SK-N-SH (cell line): ENCODE data around the gene ABCA9. TPM values are rescaled to one million over a fixed set of nuclear protein-coding genes. Genes with fewer than 3 reads are reported as not detected.
"Not testable (repeated sequence)": the region's sequence is repeated elsewhere in the genome, so short reads cannot be mapped to it uniquely, and the experiment has no call there.

Experiments used
- CTCF ChIA-PET: fragments of 300-600, 350-600 bp; formaldehyde crosslinking; extraction: SDS; loops from one replicate; lab custom pipeline; 2021; lab: Yijun Ruan, JAX
- POLR2A ChIA-PET: fragments of 350-600 bp; sonication (Branson Sonifier 250); formaldehyde crosslinking; extraction: SDS; loops from one replicate; lab custom pipeline; 2020; ENCODE audit warnings: antibody characterized with exemption, inconsistent platforms; lab: Yijun Ruan, JAX
- DNase-seq: peaks from one replicate; pipeline ENCODE4 v3.0.0; 2012
- H2AFZ ChIP-seq: fragments of 200-600 bp; sonication (generic); 2 replicates; pipeline ENCODE4 v1.8.1; 2016; ENCODE audit warnings: antibody characterized with exemption, mild to moderate bottlenecking, low read depth
- H3F3A ChIP-seq: fragments of 200-600 bp; sonication (generic); replicated peaks from 2 replicates; pipeline ENCODE3; 2016; ENCODE audit warnings: antibody characterized with exemption, mild to moderate bottlenecking; ENCODE audit not compliant: insufficient read depth
- H3K27ac ChIP-seq, 2 experiments: fragments of 200-500 bp in 1 of 2; fragments of 200-600 bp in 1 of 2; sonication (Bioruptor generic) in 1 of 2; sonication (generic), shearing (Covaris generic) in 1 of 2; 2 replicates each; pipeline versions ENCODE4 v1.5.1 to v1.6.1; 2014 to 2016; ENCODE audit warnings: low read depth in 2 of 2, inconsistent platforms in 1 of 2, low read length in 1 of 2, mild to moderate bottlenecking in 1 of 2, mixed read lengths in 1 of 2
- H3K27me3 ChIP-seq: fragments of 200-600 bp; sonication (generic), shearing (Covaris generic); 2 replicates; pipeline ENCODE4 v1.6.1; 2016; ENCODE audit warnings: mixed run types; ENCODE audit not compliant: insufficient read depth
- H3K36me3 ChIP-seq, 2 experiments: fragments of 200-500 bp in 1 of 2; fragments of 200-600 bp in 1 of 2; sonication (Bioruptor generic) in 1 of 2; sonication (generic) in 1 of 2; replicated peaks in 1 of 2; 2 replicates each; pipeline versions ENCODE3 to v1.5.1; 2014 to 2016; ENCODE audit warnings: low read length in 1 of 2, mild to moderate bottlenecking in 1 of 2; ENCODE audit not compliant: insufficient read depth in 2 of 2, control insufficient read depth in 1 of 2
- H3K4me1 ChIP-seq, 2 experiments: fragments of 200-500 bp in 1 of 2; fragments of 200-600 bp in 1 of 2; sonication (Bioruptor generic) in 1 of 2; sonication (generic), shearing (Covaris generic) in 1 of 2; 2 replicates each; pipeline versions ENCODE4 v1.5.1 to v1.6.1; 2014 to 2016; ENCODE audit warnings: low read depth in 1 of 2, low read length in 1 of 2, mixed run types in 1 of 2; ENCODE audit not compliant: insufficient read depth in 2 of 2, control insufficient read depth in 1 of 2
- H3K4me2 ChIP-seq: fragments of 200-600 bp; sonication (generic), shearing (Covaris generic); 2 replicates; pipeline ENCODE4 v1.6.1; 2017; ENCODE audit warnings: mixed run types
- H3K4me3 ChIP-seq, 2 experiments: fragments of 200-500 bp in 1 of 2; fragments of 200-600 bp in 1 of 2; sonication (Bioruptor generic) in 1 of 2; sonication (generic), shearing (Covaris generic) in 1 of 2; 2 replicates each; pipeline versions ENCODE4 v1.5.1 to v1.8.1; 2014 to 2016; ENCODE audit warnings: low read depth in 2 of 2, inconsistent platforms in 1 of 2, low read length in 1 of 2, mild to moderate bottlenecking in 1 of 2, mixed read lengths in 1 of 2, moderate library complexity in 1 of 2
- H3K79me2 ChIP-seq: fragments of 200-600 bp; sonication (generic); 2 replicates; pipeline ENCODE4 v1.8.1; 2017; ENCODE audit warnings: mild to moderate bottlenecking; ENCODE audit not compliant: insufficient read depth
- H3K9ac ChIP-seq: fragments of 200-600 bp; sonication (generic); 2 replicates; pipeline ENCODE4 v1.6.1; 2017; ENCODE audit warnings: mixed run types
- H3K9me2 ChIP-seq: fragments of 200-600 bp; sonication (generic); 2 replicates; pipeline ENCODE4 v1.6.1; 2017; ENCODE audit warnings: mixed run types
- H3K9me3 ChIP-seq: fragments of 200-600 bp; sonication (generic); 2 replicates; pipeline ENCODE4 v1.6.1; 2017; ENCODE audit warnings: mixed run types, mild to moderate bottlenecking, moderate library complexity
- H4K20me1 ChIP-seq: fragments of 200-600 bp; sonication (generic); 2 replicates; pipeline ENCODE4 v1.6.1; 2017; ENCODE audit warnings: mild to moderate bottlenecking, mixed run types; ENCODE audit not compliant: insufficient read depth
- ELF1 ChIP-seq: IDR thresholded peaks from 2 replicates; pipeline ENCODE4 v1.4.0; 2012
- FOXM1 ChIP-seq: IDR thresholded peaks from 2 replicates; pipeline ENCODE4 v1.4.0; 2012; ENCODE audit warnings: low read depth, mild to moderate bottlenecking
- GATA2 ChIP-seq: sonication (generic); formaldehyde crosslinking; IDR thresholded peaks from 2 replicates; pipeline ENCODE4 v1.5.0; 2020; ENCODE audit warnings: mild to moderate bottlenecking, missing genetic modification reagents
- MXI1 ChIP-seq: IDR thresholded peaks from 2 replicates; pipeline ENCODE4 v1.6.1; 2012; ENCODE audit warnings: mild to moderate bottlenecking, low read depth, low read length, improper control_type of control experiment
- NRF1 ChIP-seq: IDR thresholded peaks from 2 replicates; pipeline ENCODE4 v1.6.1; 2012; ENCODE audit warnings: low read depth, mild to moderate bottlenecking, low read length
- TAF1 ChIP-seq: IDR thresholded peaks from 2 replicates; pipeline ENCODE4 v1.6.1; 2012; ENCODE audit warnings: low read depth, mild to moderate bottlenecking, low read length, moderate library complexity, borderline replicate concordance
- TEAD4 ChIP-seq: IDR thresholded peaks from 2 replicates; pipeline ENCODE4 v1.4.0; 2012; ENCODE audit warnings: mild to moderate bottlenecking, borderline replicate concordance; ENCODE audit not compliant: insufficient read depth
- WGBS: methylation state at CpG from one replicate; pipeline ENCODE4 v1.1.6; 2017; ENCODE audit warnings: low lambda C conversion rate; 5-methylcytosine and 5-hydroxymethylcytosine counted together
- polyA plus RNA-seq, 3 experiments: library from polyadenylated mRNA; depleted of rRNA; stranded (reverse); fragments of >200 nt; gene quantifications; 2 replicates each; pipeline ENCODE4 v1.2.3, GENCODE V29; 2012
- TF ChIP-seq, protein P1 (sequence below): IDR thresholded peaks from 2 replicates; pipeline ENCODE4 v1.4.0; 2012; ENCODE audit warnings: low read depth
- TF ChIP-seq, protein P2 (sequence below): fragments of 150-350 bp; IDR thresholded peaks from 2 replicates; pipeline ENCODE4 v1.6.1; 2017; ENCODE audit warnings: antibody characterized with exemption, low read length, low read depth, borderline replicate concordance
- TF ChIP-seq, protein P3 (sequence below): IDR thresholded peaks from 2 replicates; pipeline ENCODE4 v1.6.1; 2012; ENCODE audit warnings: mild to moderate bottlenecking, low read depth, low read length, moderate library complexity

Gene ABCA9
- polyA plus RNA-seq, 1 of the 3 experiments (the other 2 are of a cell fraction): 0.07 TPM

DNA sequence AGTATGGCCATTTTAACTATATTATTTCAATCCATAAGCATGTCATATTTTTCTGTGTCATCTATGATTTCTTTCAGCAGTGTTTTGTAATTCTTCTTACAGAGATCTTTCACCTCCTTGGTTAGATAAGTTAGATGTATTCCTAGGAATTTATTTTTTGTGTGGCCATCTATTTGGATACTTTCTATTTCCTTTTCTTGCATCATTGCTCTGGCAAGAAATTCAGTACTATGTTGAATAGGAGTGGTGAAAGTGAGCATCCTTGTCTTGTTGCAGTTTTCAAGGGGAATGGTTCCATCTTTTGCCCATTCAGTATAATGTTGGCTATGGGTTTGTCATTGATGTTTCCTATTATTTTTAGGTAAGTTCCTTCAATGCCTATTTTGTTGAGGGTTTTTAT lies 15.1 kb upstream of the ABCA9 start:
- Histone ChIP-seq H3K27ac (no peak overlapping the region), H3F3A (no peaks in the 10 kb centered on the region), H3K4me3 (no peak overlapping the region), H3K27me3 (no peaks in the 10 kb centered on the region), H2AFZ (no peak overlapping the region), H4K20me1 (no peaks in the 10 kb centered on the region), H3K9me3 (no peaks in the 10 kb centered on the region), H3K9ac (no peak overlapping the region), H3K4me1 (no peaks in the 10 kb centered on the region), H3K4me2 (no peak overlapping the region), H3K36me3 (no peaks in the 10 kb centered on the region), H3K9me2 (no peaks in the 10 kb centered on the region), H3K79me2 (no peaks in the 10 kb centered on the region)
- CTCF ChIA-PET: no interaction called here
- DNase-seq: no peak
- TF ChIP-seq MXI1 (no peak), GATA2 (CRISPR knock-in tag) (no peak), TEAD4 (no peak), FOXM1 (no peak), ELF1 (no peak), TAF1 (no peak), NRF1 (no peak)
- TF ChIP-seq, protein P1, sequence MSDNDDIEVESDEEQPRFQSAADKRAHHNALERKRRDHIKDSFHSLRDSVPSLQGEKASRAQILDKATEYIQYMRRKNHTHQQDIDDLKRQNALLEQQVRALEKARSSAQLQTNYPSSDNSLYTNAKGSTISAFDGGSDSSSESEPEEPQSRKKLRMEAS: no peak
- TF ChIP-seq, protein P2, sequence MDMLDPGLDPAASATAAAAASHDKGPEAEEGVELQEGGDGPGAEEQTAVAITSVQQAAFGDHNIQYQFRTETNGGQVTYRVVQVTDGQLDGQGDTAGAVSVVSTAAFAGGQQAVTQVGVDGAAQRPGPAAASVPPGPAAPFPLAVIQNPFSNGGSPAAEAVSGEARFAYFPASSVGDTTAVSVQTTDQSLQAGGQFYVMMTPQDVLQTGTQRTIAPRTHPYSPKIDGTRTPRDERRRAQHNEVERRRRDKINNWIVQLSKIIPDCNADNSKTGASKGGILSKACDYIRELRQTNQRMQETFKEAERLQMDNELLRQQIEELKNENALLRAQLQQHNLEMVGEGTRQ: no peak
- TF ChIP-seq, protein P3, sequence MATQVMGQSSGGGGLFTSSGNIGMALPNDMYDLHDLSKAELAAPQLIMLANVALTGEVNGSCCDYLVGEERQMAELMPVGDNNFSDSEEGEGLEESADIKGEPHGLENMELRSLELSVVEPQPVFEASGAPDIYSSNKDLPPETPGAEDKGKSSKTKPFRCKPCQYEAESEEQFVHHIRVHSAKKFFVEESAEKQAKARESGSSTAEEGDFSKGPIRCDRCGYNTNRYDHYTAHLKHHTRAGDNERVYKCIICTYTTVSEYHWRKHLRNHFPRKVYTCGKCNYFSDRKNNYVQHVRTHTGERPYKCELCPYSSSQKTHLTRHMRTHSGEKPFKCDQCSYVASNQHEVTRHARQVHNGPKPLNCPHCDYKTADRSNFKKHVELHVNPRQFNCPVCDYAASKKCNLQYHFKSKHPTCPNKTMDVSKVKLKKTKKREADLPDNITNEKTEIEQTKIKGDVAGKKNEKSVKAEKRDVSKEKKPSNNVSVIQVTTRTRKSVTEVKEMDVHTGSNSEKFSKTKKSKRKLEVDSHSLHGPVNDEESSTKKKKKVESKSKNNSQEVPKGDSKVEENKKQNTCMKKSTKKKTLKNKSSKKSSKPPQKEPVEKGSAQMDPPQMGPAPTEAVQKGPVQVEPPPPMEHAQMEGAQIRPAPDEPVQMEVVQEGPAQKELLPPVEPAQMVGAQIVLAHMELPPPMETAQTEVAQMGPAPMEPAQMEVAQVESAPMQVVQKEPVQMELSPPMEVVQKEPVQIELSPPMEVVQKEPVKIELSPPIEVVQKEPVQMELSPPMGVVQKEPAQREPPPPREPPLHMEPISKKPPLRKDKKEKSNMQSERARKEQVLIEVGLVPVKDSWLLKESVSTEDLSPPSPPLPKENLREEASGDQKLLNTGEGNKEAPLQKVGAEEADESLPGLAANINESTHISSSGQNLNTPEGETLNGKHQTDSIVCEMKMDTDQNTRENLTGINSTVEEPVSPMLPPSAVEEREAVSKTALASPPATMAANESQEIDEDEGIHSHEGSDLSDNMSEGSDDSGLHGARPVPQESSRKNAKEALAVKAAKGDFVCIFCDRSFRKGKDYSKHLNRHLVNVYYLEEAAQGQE: no peak
- POLR2A ChIA-PET: no interaction called here

DNA sequence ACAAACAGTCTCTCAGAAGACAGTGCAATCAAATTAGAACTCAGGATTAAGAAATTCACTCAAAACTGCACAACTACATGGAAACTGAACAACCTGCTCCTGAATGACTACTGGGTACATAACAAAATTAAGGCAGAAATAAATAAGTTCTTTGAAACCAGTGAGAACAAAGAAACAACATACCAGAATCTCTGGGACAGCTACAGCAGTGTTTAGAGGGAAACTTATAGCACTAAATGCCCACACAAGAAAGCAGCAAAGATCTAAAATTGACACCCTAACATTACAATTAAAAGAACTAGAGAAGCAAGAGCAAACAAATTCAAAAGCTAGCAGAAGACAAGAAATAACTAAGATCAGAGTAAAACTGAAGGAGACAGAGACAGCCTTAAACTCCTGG lies 12.7 kb upstream of the ABCA9 start:
- H3K27ac ChIP-seq, H3K9ac ChIP-seq, H3K79me2 ChIP-seq, H3F3A ChIP-seq, H3K27me3 ChIP-seq, H3K4me2 ChIP-seq, DNase-seq, H2AFZ ChIP-seq, POLR2A ChIA-PET, H3K9me3 ChIP-seq, H3K36me3 ChIP-seq, H4K20me1 ChIP-seq, H3K9me2 ChIP-seq, H3K4me3 ChIP-seq, H3K4me1 ChIP-seq: not testable (repeated sequence)
- CTCF ChIA-PET: interaction anchor here (0.8 kb wide), 1 partner anchor 10 kb away, joined by 5 read pairs; no protein-coding TSS in a partner anchor

DNA sequence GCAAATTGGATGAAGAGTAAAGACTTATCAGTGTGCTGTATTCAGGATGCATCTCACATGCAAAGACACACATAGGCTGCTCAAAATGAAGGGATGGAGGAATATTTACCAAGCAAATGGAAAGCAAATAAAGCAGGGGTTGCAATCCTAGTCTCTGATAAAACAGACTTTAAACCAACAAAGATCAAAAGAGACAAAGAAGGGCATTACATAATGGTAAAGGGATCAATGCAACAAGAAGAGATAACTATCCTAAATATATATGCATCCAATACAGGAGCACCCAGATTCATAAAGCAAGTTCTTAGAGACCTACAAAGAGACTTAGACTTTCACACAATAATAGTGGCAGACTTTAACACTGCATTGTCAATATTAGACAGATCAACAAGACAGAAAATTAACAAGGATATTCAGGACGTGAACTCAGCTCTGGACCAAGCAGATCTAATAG lies 12.1 kb upstream of the ABCA9 start:
- H3K9me2 ChIP-seq, H3K4me3 ChIP-seq, H3K36me3 ChIP-seq, H3K4me1 ChIP-seq, DNase-seq, H3K27me3 ChIP-seq, H3K4me2 ChIP-seq, H3K27ac ChIP-seq, H4K20me1 ChIP-seq, POLR2A ChIA-PET, CTCF ChIA-PET, H2AFZ ChIP-seq, H3K9me3 ChIP-seq, H3K9ac ChIP-seq, H3K79me2 ChIP-seq, H3F3A ChIP-seq: not testable (repeated sequence)
- 0% methylated on average over 1 of the region's 1 CpG for WGBS

DNA sequence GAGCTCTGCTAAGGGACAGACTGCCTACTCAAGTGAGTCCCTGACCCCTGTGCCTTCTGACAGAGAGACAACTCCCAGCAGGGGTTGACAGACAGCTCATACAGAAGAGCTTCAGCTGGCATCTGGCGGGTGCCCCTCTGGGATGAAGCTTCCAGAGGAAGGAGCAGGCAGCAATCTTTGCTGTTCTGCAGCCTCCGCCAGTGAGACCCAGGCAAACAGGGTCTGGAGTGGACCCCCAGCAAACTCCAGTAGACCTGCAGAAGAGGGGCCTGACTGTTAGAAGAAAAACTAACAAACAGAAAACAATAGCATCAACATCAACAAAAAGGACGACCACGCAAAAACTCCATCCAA lies 10.5 kb upstream of the ABCA9 start:
- H3K27me3 ChIP-seq, POLR2A ChIA-PET, H3K4me3 ChIP-seq, CTCF ChIA-PET, H4K20me1 ChIP-seq, H3K9me2 ChIP-seq, DNase-seq, H3K9ac ChIP-seq, H3K27ac ChIP-seq, H3F3A ChIP-seq, H3K79me2 ChIP-seq, H3K4me2 ChIP-seq, H3K9me3 ChIP-seq, H3K4me1 ChIP-seq, H2AFZ ChIP-seq, H3K36me3 ChIP-seq: not testable (repeated sequence)
- 42% methylated on average over 4 of the region's 4 CpGs for whole genome bisulfite sequencing
